VCaP (cell line): ENCODE results near the gene CDC20.

Experiments
- H3K27ac ChIP-seq: fragments of 450-650 bp; 2 replicates; pipeline ENCODE4 v1.5.1; 2017
- CTCF ChIP-seq: fragments of 450-650 bp; conservative IDR thresholded peaks from 2 replicates; pipeline ENCODE4 v1.5.1; 2017; ENCODE audit warnings: mild to moderate bottlenecking, moderate library complexity

Gene CDC20

DNA sequence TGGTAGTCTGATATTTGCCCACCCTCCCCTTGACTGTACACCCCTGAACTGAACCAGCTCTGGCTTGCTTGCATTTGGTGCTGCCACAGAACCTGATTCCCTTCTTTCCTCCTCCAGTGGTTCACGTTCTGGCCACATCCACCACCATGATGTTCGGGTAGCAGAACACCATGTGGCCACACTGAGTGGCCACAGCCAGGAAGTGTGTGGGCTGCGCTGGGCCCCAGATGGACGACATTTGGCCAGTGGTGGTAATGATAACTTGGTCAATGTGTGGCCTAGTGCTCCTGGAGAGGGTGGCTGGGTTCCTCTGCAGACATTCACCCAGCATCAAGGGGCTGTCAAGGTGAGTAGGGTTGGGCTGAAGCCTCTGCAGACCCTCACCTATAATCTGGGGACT lies 1.8 kb downstream of the CDC20 start:
- TF ChIP-seq CTCF: no peak
- peak overlapping the region; percentile 87; the same call in 1 of the 2 replicates for H3K27ac ChIP-seq

GRCh38 chr1:43363283-43363934 lies 4.6 kb downstream of the CDC20 start:
- H3K27ac ChIP-seq: no peak overlapping the region
- no peak for TF ChIP-seq CTCF

GRCh38 chr1:43363935-43364525 lies 5.2 kb downstream of the CDC20 start:
- H3K27ac ChIP-seq: 0 out of 2 replicates have a peak overlapping the region, but pooled peaks have one; percentile 5
- TF ChIP-seq CTCF: no peak

- peak overlapping the region; percentile 91 for H3K27ac ChIP-seq
- TF ChIP-seq CTCF: no peak
Observed at GRCh38 chr1:43365678-43366077, 6.9 kb downstream of the CDC20 start.

GRCh38 chr1:43366179-43366578 lies 7.4 kb downstream of the CDC20 start:
- H3K27ac ChIP-seq: peak overlapping the region; percentile 91
- TF ChIP-seq CTCF: no peak

GRCh38 chr1:43366601-43367025 lies 7.8 kb downstream of the CDC20 start:
- peak overlapping the region; percentile 91 for H3K27ac ChIP-seq
- no peak for TF ChIP-seq CTCF

- no peak for TF ChIP-seq CTCF
- peak overlapping the region; percentile 91 for H3K27ac ChIP-seq
Observed at GRCh38 chr1:43367026-43367903, 8.5 kb downstream of the CDC20 start.
